Urinary bladder (tissue), 4 donors: Measurements from ENCODE around the gene RAB3GAP1. TPM values are rescaled to one million over a fixed set of nuclear protein-coding genes. Genes with fewer than 3 reads are reported as not detected.
"Not testable (repeated sequence)": the region's sequence is repeated elsewhere in the genome, so short reads cannot be mapped to it uniquely, and the experiment has no call there.

Experiments used
- DNase-seq: peaks from one replicate; pipeline ENCODE4 v3.0.0-alpha.2; 2015; ENCODE audit errors: extremely low spot score
- H3K27ac ChIP-seq: one replicate; pipeline ENCODE4 v1.5.1; 2013; ENCODE audit warnings: low read depth, mild to moderate bottlenecking, moderate library complexity
- H3K36me3 ChIP-seq: one replicate; pipeline ENCODE4 v1.6.1; 2013; ENCODE audit warnings: mild to moderate bottlenecking, moderate library complexity; ENCODE audit not compliant: insufficient read depth
- H3K4me1 ChIP-seq: one replicate; pipeline ENCODE4 v1.6.1; 2013; ENCODE audit warnings: mild to moderate bottlenecking, moderate library complexity; ENCODE audit not compliant: insufficient read depth
- H3K4me3 ChIP-seq: one replicate; pipeline ENCODE4 v1.5.1; 2013; ENCODE audit warnings: low read depth, low read length
- WGBS: extraction: QIAGEN DNeasy Blood & Tissue Kit; methylation state at CpG from one replicate; pipeline ENCODE4 v1.1.7; 2013; 5-methylcytosine and 5-hydroxymethylcytosine counted together
- polyA plus RNA-seq: library from polyadenylated mRNA; stranded (reverse); fragments of 200-250 nt; gene quantifications from one replicate; pipeline ENCODE4 v1.2.3, GENCODE V29; 2013
- total RNA-seq: library from RNA; depleted of rRNA; stranded (reverse); fragments of >200 nt; gene quantifications from one replicate; pipeline ENCODE4 v1.2.3, GENCODE V29; 2014
- donor health status: healthy with polysubstance abuse.
- donor health status: healthy.

RAB3GAP1 gene
- total and polyA plus RNA-seq, 2 donors: 36.9 to 110 TPM

- H3K36me3 ChIP-seq: peaks cover 2% of the 10 kb centered on the region
- 97% methylated on average over 3 of the region's 3 CpGs for WGBS
- H3K27ac ChIP-seq: no peak overlapping the region
- peaks cover 1% of the 10 kb centered on the region for H3K4me1 ChIP-seq
- H3K4me3 ChIP-seq: no peak overlapping the region
- DNase-seq: no peak
Measured at GRCh38 chr2:135072125-135072997, 20.3 kb downstream of the RAB3GAP1 start.

- Histone ChIP-seq H3K36me3 (peaks cover 2% of the 10 kb centered on the region), H3K4me3 (no peak overlapping the region), H3K27ac (no peak overlapping the region), H3K4me1 (peaks cover 1% of the 10 kb centered on the region)
- no peak for DNase-seq
- WGBS: 93% methylated on average over 3 of the region's 3 CpGs
Measured at GRCh38 chr2:135074216-135074615, 22.1 kb downstream of the RAB3GAP1 start.

GRCh38 chr2:135076556-135076955, 24.5 kb downstream of the RAB3GAP1 start:
- Histone ChIP-seq H3K4me1 (peaks cover 1% of the 10 kb centered on the region), H3K4me3 (no peak overlapping the region), H3K36me3 (no peaks in the 10 kb centered on the region), H3K27ac (no peak overlapping the region)
- 97% methylated on average over 2 of the region's 2 CpGs for WGBS
- no peak for DNase-seq

- no peaks in the 10 kb centered on the region for H3K4me1 ChIP-seq
- H3K4me3 ChIP-seq: no peak overlapping the region
- no peak overlapping the region for H3K27ac ChIP-seq
- DNase-seq: no peak
- H3K36me3 ChIP-seq: no peaks in the 10 kb centered on the region
Measured at GRCh38 chr2:135078417-135078816, 26.3 kb downstream of the RAB3GAP1 start.

DNA sequence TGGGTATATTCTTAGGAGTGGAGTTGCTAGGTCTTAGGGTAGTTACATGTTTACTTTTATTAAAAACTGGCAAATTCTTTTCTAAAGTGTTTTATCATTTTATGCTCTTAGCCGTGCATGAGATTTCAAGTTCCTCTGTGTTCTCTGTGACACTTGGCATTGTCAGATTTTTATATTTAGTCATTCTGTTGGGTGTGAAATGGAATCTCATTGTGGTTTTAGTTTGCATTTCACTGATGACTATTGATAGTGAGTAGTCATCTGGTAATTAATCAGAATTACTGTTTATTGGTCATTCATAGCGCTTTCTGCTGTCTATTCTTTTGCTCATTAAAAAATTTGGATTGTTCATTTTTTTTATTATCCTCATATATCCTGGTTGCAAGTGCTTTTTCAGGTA, 34.1 kb downstream of the RAB3GAP1 start:
- no peaks in the 10 kb centered on the region for H3K36me3 ChIP-seq
- DNase-seq: no peak
- no peak overlapping the region for H3K27ac ChIP-seq
- H3K4me3 ChIP-seq: no peak overlapping the region
- H3K4me1 ChIP-seq: no peaks in the 10 kb centered on the region
- 89% methylated on average over 2 of the region's 2 CpGs for WGBS

DNA sequence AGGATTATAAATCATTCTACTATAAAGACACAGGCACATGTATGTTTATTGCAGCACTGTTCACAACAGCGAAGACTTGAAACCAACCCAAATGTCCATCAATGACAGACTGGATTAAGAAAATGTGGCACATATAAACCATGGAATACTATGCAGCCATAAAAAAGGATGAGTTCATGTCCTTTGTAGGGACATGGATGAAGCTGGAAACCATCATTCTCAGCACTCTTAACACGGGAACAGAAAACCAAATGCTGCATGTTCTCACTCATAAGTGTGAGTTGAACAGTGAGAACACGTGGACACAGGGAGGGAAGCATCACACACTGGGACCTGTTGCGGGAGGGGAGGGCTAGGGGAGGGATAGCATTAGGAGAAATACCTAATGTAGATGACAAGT, 37.5 kb downstream of the RAB3GAP1 start:
- H3K27ac ChIP-seq, H3K4me1 ChIP-seq, H3K36me3 ChIP-seq, H3K4me3 ChIP-seq, DNase-seq: not testable (repeated sequence)
- WGBS: 99% methylated on average over 4 of the region's 4 CpGs

DNA sequence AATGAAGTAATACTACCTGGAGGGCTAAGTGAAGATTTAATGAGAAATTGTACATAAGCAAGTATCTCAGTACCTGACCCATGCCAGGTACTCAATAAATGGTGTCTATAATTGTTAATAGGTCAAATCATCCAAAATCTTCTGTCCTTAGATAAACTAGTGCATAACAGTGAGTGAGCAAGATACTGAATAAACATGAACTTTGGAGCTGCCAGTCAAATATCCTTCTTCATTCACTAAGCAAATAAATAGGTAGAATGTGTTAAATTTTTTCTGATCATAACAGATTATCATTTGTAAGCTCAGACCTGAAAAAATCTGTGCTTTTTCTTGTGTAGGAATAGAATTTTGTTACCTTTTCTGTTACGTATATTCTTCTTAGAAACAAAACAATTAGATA, 39.6 kb downstream of the RAB3GAP1 start:
- no peak overlapping the region for H3K4me3 ChIP-seq
- no peaks in the 10 kb centered on the region for H3K4me1 ChIP-seq
- WGBS: 93% methylated on average over 1 of the region's 1 CpG
- DNase-seq: no peak
- H3K36me3 ChIP-seq: no peaks in the 10 kb centered on the region
- no peak overlapping the region for H3K27ac ChIP-seq

DNA sequence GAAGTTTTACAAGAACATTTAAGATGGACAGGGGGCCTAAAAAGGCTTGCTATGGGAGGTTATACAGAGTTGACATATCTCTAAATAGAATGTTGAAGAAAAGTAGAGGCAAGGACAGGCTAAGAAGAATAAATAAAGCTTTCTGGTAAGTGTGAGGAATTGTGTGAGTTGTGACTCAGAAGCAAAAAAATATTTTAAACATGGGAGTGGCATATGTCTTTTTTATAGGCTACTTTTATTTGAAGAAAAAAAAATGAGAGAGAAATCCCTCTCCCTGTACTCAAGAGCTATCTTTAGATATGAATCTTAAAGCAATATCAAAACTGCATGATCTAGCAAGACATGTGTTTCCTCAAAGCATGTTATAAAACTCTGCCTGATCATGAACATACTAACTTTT, 41.1 kb downstream of the RAB3GAP1 start:
- H3K4me3 ChIP-seq: no peak overlapping the region
- H3K4me1 ChIP-seq: no peaks in the 10 kb centered on the region
- H3K36me3 ChIP-seq: no peaks in the 10 kb centered on the region
- no peak overlapping the region for H3K27ac ChIP-seq
- DNase-seq: no peak

GRCh38 chr2:135093670-135094330, 41.7 kb downstream of the RAB3GAP1 start:
- WGBS: 82% methylated on average over 3 of the region's 3 CpGs
- H3K4me1 ChIP-seq: no peaks in the 10 kb centered on the region

GRCh38 chr2:135094508-135094907, 42.4 kb downstream of the RAB3GAP1 start:
- no peaks in the 10 kb centered on the region for H3K36me3 ChIP-seq
- H3K4me1 ChIP-seq: no peaks in the 10 kb centered on the region
- DNase-seq: no peak
- H3K27ac ChIP-seq: no peak overlapping the region
- 55% methylated on average over 2 of the region's 2 CpGs for WGBS
- no peak overlapping the region for H3K4me3 ChIP-seq

More at GRCh38 chr2:135093670-135094330, 41.7 kb downstream of the RAB3GAP1 start:
- Histone ChIP-seq H3K4me3 (no peak overlapping the region), H3K36me3 (no peaks in the 10 kb centered on the region), H3K27ac (no peak overlapping the region)
- no peak for DNase-seq

DNA sequence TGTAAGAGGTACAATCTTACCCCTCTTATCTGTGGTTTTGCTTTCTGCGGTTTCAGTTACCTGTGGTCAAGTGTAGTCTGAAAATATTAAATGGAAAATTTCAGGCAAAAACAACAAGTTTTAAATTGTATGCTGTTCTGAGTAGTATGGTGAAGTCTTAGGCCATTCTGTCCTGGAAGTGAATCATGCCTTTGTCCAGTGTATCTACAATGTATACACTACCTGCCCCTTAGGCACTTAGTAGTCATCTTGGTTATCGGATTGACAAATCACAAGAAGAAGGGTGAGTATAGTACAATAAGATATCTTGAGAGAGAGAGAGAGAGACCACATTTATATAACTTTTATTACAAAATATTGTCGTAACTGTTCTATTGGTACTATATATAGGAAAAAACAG, 43.5 kb downstream of the RAB3GAP1 start:
- 97% methylated on average over 3 of the region's 3 CpGs for WGBS

DNA sequence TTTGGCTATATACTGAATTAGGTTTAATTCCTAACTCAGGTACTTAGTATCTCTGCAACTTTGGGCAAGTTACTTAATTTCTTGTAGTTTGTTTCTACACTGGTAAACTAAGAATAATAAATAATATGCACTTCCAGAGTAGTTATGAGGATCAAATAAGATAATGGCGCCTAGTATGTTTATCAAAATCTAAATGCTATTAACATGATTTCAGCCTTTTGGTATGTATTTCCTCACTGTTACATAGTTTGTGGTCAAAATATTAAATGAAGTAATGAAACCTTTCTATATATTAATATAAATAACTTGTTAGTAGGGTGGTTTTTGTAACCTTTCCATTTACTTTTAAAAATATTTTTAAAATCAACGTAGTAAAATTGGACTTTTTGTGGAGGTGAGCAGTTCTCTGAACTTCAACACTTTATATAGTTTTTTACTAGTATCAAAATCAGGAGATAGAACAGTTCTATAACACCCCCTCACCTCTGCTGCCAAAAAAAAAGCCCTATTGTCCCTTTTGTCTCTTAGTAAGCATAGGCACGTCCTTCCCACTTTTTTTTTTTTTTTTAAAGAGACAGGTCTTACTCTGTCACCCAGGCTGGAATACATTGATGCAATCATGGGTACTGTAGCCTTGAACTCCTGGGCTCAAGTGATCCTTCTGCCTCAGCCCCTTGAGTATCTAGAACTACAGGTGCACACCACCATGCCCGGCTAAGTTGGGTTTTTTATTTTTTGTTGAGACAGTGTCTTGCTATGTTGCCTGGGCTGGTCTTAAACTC, 44.8 kb downstream of the RAB3GAP1 start:
- no peak for DNase-seq
- H3K4me1 ChIP-seq: no peaks in the 10 kb centered on the region

More for the DNA sequence above, 43.5 kb downstream of the RAB3GAP1 start:
- H3K4me1 ChIP-seq: no peaks in the 10 kb centered on the region
- no peak overlapping the region for H3K4me3 ChIP-seq
- no peak overlapping the region for H3K27ac ChIP-seq
- no peaks in the 10 kb centered on the region for H3K36me3 ChIP-seq
- no peak for DNase-seq

DNA sequence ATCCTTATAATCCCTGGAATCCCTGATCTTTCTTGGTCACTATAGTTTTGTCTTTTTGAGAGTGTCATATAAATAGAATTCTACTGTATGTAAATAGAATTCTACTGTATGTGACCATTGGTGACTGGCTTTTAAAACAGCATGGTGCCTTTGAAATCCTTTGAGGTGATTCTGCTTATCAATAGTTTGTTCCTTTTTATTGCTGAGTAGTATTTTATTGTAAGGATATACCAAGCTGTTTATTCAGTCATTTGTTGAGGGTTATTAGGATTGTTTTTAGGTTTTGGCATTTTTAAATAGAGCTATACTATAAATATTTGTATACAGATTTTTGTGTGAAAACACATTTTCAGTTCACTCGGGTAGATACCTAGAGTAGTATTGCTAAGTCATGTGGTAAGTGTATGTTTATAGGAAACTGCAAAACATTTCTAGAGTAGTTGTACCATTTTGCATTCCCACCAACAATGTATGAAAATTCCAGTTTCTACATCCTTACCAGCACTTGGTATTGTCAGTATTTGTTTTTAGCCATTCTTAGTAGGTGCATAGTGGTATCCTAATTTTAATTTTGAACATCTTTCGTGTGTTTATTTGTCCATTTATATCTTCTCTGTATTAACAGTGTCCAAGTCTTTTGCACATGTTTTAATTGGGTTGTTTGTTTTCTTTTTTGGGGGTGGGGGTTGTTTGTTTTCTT, 45.6 kb downstream of the RAB3GAP1 start:
- Histone ChIP-seq H3K36me3 (no peaks in the 10 kb centered on the region), H3K4me3 (no peak overlapping the region), H3K27ac (no peak overlapping the region), H3K4me1 (no peaks in the 10 kb centered on the region)
- DNase-seq: no peak
- WGBS: 93% methylated on average over 2 of the region's 2 CpGs

More for the DNA sequence above, 44.8 kb downstream of the RAB3GAP1 start:
- H3K36me3 ChIP-seq: no peaks in the 10 kb centered on the region
- no peak overlapping the region for H3K4me3 ChIP-seq
- H3K27ac ChIP-seq: no peak overlapping the region
- WGBS: 80% methylated on average over 4 of the region's 4 CpGs
